ENCODE results near the gene TMCO2. TPM values are rescaled to one million over a fixed set of nuclear protein-coding genes. Genes with fewer than 3 reads are reported as not detected.

TMCO2 gene
- polyA plus RNA-seq, 4 donors, result not detected

DNA sequence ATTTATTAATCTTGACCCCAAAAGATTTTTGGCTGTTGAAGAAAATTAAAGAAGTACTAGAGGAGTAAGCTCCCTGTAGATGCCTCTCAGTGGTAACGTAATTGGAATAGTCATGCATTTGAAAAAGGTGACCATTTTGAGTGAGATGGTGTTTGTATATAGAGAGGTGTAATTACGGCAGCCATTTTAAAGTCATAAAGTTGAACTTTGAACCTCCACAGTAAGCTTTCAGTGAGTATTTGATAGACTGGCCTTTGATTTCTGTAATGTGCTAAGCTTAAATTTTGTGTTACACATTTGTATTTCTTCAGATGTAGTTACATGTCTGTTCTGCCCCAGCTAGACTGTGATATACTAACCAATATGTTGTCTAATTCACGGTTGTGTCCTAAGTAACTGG lies 21.5 kb upstream of the TMCO2 start:
- Histone ChIP-seq H3K36me3 (ENCODE audit: control insufficient read depth in 3 of 3, insufficient read depth in 2 of 3, low read depth in 1 of 3, low read length in 3 of 3) (peaks cover 0 to 28% (median 0%) of the 10 kb centered on the region in 3 donors), H3K4me1 (ENCODE audit: control insufficient read depth in 3 of 3, insufficient read depth in 2 of 3, low read depth in 1 of 3, low read length in 2 of 3) (peaks cover 0 to 5% (median 0%) of the 10 kb centered on the region in 3 donors), H3K27ac (ENCODE audit: low read depth in 1 of 3, low read length in 2 of 3) (peak overlapping the region in 1 of 3 donors; percentile 29), H3K27me3 (ENCODE audit: control insufficient read depth in 3 of 3, insufficient read depth in 3 of 3, low read length in 3 of 3) (no peaks in the 10 kb centered on the region), H3K4me3 (ENCODE audit: low read depth in 1 of 3, low read length in 3 of 3) (no peak overlapping the region), H3K9me3 (ENCODE audit: control insufficient read depth in 2 of 2, insufficient read depth in 1 of 2, low read depth in 1 of 2, low read length in 1 of 2) (no peaks in the 10 kb centered on the region)
- WGBS, 3 donors, result 32 to 60% (median 55%) methylated on average over 3 of the region's 3 CpGs
- DNase-seq (peak; percentile 74 to 78), FAIRE-seq (no peak)

GRCh38 chr1:40232444-40232843 lies 15.3 kb upstream of the TMCO2 start:
- 76 to 85% (median 82%) methylated on average over 4 of the region's 4 CpGs for WGBS, 3 donors
- no peaks in the 10 kb centered on the region for H3K4me1 ChIP-seq (ENCODE audit: control insufficient read depth in 3 of 3, insufficient read depth in 2 of 3, low read depth in 1 of 3, low read length in 2 of 3)
- H3K27ac ChIP-seq (ENCODE audit: low read depth in 1 of 3, low read length in 2 of 3), result no peak overlapping the region
- no peak for FAIRE-seq
- no peaks in the 10 kb centered on the region for H3K27me3 ChIP-seq (ENCODE audit: control insufficient read depth in 3 of 3, insufficient read depth in 3 of 3, low read length in 3 of 3)
- no peaks in the 10 kb centered on the region for H3K9me3 ChIP-seq (ENCODE audit: control insufficient read depth in 2 of 2, insufficient read depth in 1 of 2, low read depth in 1 of 2, low read length in 1 of 2)
- DNase-seq, result no peak
- peaks cover under 1 to 37% (median 14%) of the 10 kb centered on the region in 3 donors for H3K36me3 ChIP-seq (ENCODE audit: control insufficient read depth in 3 of 3, insufficient read depth in 2 of 3, low read depth in 1 of 3, low read length in 3 of 3)
- H3K4me3 ChIP-seq (ENCODE audit: low read depth in 1 of 3, low read length in 3 of 3), result no peak overlapping the region

- Histone ChIP-seq H3K27ac (ENCODE audit: low read depth in 1 of 3, low read length in 2 of 3) (no peak overlapping the region), H3K36me3 (ENCODE audit: control insufficient read depth in 3 of 3, insufficient read depth in 2 of 3, low read depth in 1 of 3, low read length in 3 of 3) (peaks cover 2 to 16% (median 5%) of the 10 kb centered on the region in 3 donors), H3K4me1 (ENCODE audit: control insufficient read depth in 3 of 3, insufficient read depth in 2 of 3, low read depth in 1 of 3, low read length in 2 of 3) (peaks cover 0 to 12% (median 0%) of the 10 kb centered on the region in 3 donors), H3K27me3 (ENCODE audit: control insufficient read depth in 3 of 3, insufficient read depth in 3 of 3, low read length in 3 of 3) (no peaks in the 10 kb centered on the region), H3K9me3 (ENCODE audit: control insufficient read depth in 2 of 2, insufficient read depth in 1 of 2, low read depth in 1 of 2, low read length in 1 of 2) (no peaks in the 10 kb centered on the region), H3K4me3 (ENCODE audit: low read depth in 1 of 3, low read length in 3 of 3) (no peak overlapping the region)
- WGBS, 3 donors, result 93 to 100% (median 95%) methylated on average over 1 of the region's 1 CpG
- DNase-seq, result no peak
- no peak for FAIRE-seq
Observed at GRCh38 chr1:40239626-40240025, 8.1 kb upstream of the TMCO2 start.

DNA sequence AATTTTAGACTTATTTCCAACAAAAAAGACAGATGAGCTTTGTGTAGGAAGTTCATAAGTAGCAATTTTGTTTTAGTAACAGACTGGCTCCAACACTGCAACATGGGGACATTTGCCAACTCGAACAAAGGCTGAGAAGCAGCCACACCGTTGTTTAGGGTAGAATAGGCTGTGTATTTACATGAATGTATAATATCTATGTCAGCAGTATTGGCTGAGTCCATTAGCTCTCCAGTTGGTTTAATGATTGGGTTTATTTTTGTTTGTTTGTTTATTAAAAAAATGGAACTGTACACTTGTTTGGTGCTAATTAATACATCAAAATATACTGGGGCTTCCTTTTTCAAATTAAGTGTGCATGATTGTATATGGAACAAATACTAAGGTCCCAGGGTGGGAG lies 7.3 kb upstream of the TMCO2 start:
- no peak for DNase-seq
- Histone ChIP-seq H3K27ac (ENCODE audit: low read depth in 1 of 3, low read length in 2 of 3) (no peak overlapping the region), H3K4me1 (ENCODE audit: control insufficient read depth in 3 of 3, insufficient read depth in 2 of 3, low read depth in 1 of 3, low read length in 2 of 3) (peaks cover 0 to 15% (median 0%) of the 10 kb centered on the region in 3 donors), H3K9me3 (ENCODE audit: control insufficient read depth in 2 of 2, insufficient read depth in 1 of 2, low read depth in 1 of 2, low read length in 1 of 2) (no peaks in the 10 kb centered on the region), H3K4me3 (ENCODE audit: low read depth in 1 of 3, low read length in 3 of 3) (no peak overlapping the region), H3K27me3 (ENCODE audit: control insufficient read depth in 3 of 3, insufficient read depth in 3 of 3, low read length in 3 of 3) (no peaks in the 10 kb centered on the region), H3K36me3 (ENCODE audit: control insufficient read depth in 3 of 3, insufficient read depth in 2 of 3, low read depth in 1 of 3, low read length in 3 of 3) (peaks cover 0 to 14% (median 5%) of the 10 kb centered on the region in 3 donors)
- no peak for FAIRE-seq
- WGBS, 3 donors, result 87 to 97% (median 87%) methylated on average over 2 of the region's 2 CpGs

GRCh38 chr1:40241362-40241761 lies 6.4 kb upstream of the TMCO2 start:
- DNase-seq (no peak), FAIRE-seq (no peak)
- Histone ChIP-seq H3K4me1 (ENCODE audit: control insufficient read depth in 3 of 3, insufficient read depth in 2 of 3, low read depth in 1 of 3, low read length in 2 of 3) (peaks cover 0 to 15% (median 0%) of the 10 kb centered on the region in 3 donors), H3K4me3 (ENCODE audit: low read depth in 1 of 3, low read length in 3 of 3) (no peak overlapping the region), H3K36me3 (ENCODE audit: control insufficient read depth in 3 of 3, insufficient read depth in 2 of 3, low read depth in 1 of 3, low read length in 3 of 3) (peaks cover 0 to 10% (median 5%) of the 10 kb centered on the region in 3 donors), H3K27me3 (ENCODE audit: control insufficient read depth in 3 of 3, insufficient read depth in 3 of 3, low read length in 3 of 3) (no peaks in the 10 kb centered on the region), H3K9me3 (ENCODE audit: control insufficient read depth in 2 of 2, insufficient read depth in 1 of 2, low read depth in 1 of 2, low read length in 1 of 2) (no peaks in the 10 kb centered on the region), H3K27ac (ENCODE audit: low read depth in 1 of 3, low read length in 2 of 3) (no peak overlapping the region)
- 83 to 86% (median 84%) methylated on average over 1 of the region's 1 CpG for WGBS, 3 donors

GRCh38 chr1:40243351-40243750 lies 4.4 kb upstream of the TMCO2 start:
- H3K36me3 ChIP-seq (ENCODE audit: control insufficient read depth in 3 of 3, insufficient read depth in 2 of 3, low read depth in 1 of 3, low read length in 3 of 3), result no peaks in the 10 kb centered on the region
- H3K9me3 ChIP-seq (ENCODE audit: control insufficient read depth in 2 of 2, insufficient read depth in 1 of 2, low read depth in 1 of 2, low read length in 1 of 2), result no peaks in the 10 kb centered on the region
- no peak for FAIRE-seq
- H3K27me3 ChIP-seq (ENCODE audit: control insufficient read depth in 3 of 3, insufficient read depth in 3 of 3, low read length in 3 of 3), result no peaks in the 10 kb centered on the region
- peaks cover 0 to 21% (median 0%) of the 10 kb centered on the region in 3 donors for H3K4me1 ChIP-seq (ENCODE audit: control insufficient read depth in 3 of 3, insufficient read depth in 2 of 3, low read depth in 1 of 3, low read length in 2 of 3)
- H3K27ac ChIP-seq (ENCODE audit: low read depth in 1 of 3, low read length in 2 of 3), result peak overlapping the region in 1 of 3 donors; percentile 47
- DNase-seq, result peak in 1 of 2 donors; percentile 41
- H3K4me3 ChIP-seq (ENCODE audit: low read depth in 1 of 3, low read length in 3 of 3), result no peak overlapping the region
- WGBS, 3 donors, result 34 to 56% (median 53%) methylated on average over 2 of the region's 2 CpGs

GRCh38 chr1:40244138-40244744 lies 3.5 kb upstream of the TMCO2 start:
- Histone ChIP-seq H3K27ac (ENCODE audit: low read depth in 1 of 3, low read length in 2 of 3) (no peak overlapping the region), H3K4me1 (ENCODE audit: control insufficient read depth in 3 of 3, insufficient read depth in 2 of 3, low read depth in 1 of 3, low read length in 2 of 3) (peaks cover 0 to 21% (median 0%) of the 10 kb centered on the region in 3 donors), H3K27me3 (ENCODE audit: control insufficient read depth in 3 of 3, insufficient read depth in 3 of 3, low read length in 3 of 3) (no peaks in the 10 kb centered on the region), H3K4me3 (ENCODE audit: low read depth in 1 of 3, low read length in 3 of 3) (no peak overlapping the region), H3K36me3 (ENCODE audit: control insufficient read depth in 3 of 3, insufficient read depth in 2 of 3, low read depth in 1 of 3, low read length in 3 of 3) (no peaks in the 10 kb centered on the region), H3K9me3 (ENCODE audit: control insufficient read depth in 2 of 2, insufficient read depth in 1 of 2, low read depth in 1 of 2, low read length in 1 of 2) (no peaks in the 10 kb centered on the region)
- DNase-seq (no peak), FAIRE-seq (no peak)
- 73 to 74% (median 74%) methylated on average over 4 of the region's 4 CpGs for WGBS, 3 donors

DNA sequence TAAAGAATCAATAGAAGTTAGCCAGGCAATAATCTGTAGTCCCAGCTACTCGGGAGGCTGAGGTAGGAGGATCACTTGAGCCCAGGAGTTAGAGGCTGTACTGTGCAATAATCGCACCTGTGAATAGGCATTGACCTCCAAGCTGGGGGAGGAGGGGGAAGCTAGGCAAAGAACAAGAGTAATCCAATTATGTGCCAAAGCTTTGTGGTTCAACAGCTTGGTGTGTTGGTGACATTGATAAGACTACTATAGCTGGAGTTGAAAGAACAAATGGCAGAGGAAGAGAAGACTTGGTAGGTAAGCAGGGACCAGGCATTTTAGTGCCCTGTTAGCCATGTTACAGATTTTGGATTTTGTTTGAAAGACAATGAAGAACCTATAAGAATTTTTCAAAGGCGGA lies 2.1 kb upstream of the TMCO2 start:
- H3K27me3 ChIP-seq (ENCODE audit: control insufficient read depth in 3 of 3, insufficient read depth in 3 of 3, low read length in 3 of 3), result no peaks in the 10 kb centered on the region
- 90 to 95% (median 92%) methylated on average over 3 of the region's 3 CpGs for WGBS, 3 donors
- no peaks in the 10 kb centered on the region for H3K36me3 ChIP-seq (ENCODE audit: control insufficient read depth in 3 of 3, insufficient read depth in 2 of 3, low read depth in 1 of 3, low read length in 3 of 3)
- DNase-seq, result no peak
- FAIRE-seq, result no peak
- no peak overlapping the region for H3K27ac ChIP-seq (ENCODE audit: low read depth in 1 of 3, low read length in 2 of 3)
- peaks cover 0 to 21% (median 0%) of the 10 kb centered on the region in 3 donors for H3K4me1 ChIP-seq (ENCODE audit: control insufficient read depth in 3 of 3, insufficient read depth in 2 of 3, low read depth in 1 of 3, low read length in 2 of 3)
- no peak overlapping the region for H3K4me3 ChIP-seq (ENCODE audit: low read depth in 1 of 3, low read length in 3 of 3)
- H3K9me3 ChIP-seq (ENCODE audit: control insufficient read depth in 2 of 2, insufficient read depth in 1 of 2, low read depth in 1 of 2, low read length in 1 of 2), result no peaks in the 10 kb centered on the region

DNA sequence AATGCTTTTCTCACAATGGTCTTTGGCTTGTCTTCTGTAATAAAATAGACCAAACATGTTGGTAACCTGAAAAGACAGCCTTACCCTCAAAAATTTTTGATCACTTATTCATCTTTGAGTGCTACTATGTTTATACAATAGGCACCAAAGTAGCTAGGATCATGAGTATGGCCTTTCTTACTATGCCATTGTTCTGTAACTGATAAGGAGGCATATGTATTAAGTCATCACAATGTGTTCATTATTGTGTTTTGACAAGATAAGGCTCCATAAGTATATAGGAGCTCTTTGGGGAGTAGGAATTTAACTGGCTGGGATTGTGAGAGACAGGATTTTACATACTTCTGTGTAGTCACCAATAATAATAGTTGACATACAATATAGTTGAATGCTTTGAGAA lies 675 bp downstream of the TMCO2 start:
- peaks cover 0 to 15% (median 0%) of the 10 kb centered on the region in 3 donors for H3K4me1 ChIP-seq (ENCODE audit: control insufficient read depth in 3 of 3, insufficient read depth in 2 of 3, low read depth in 1 of 3, low read length in 2 of 3)
- no peak for DNase-seq
- no peak overlapping the region for H3K27ac ChIP-seq (ENCODE audit: low read depth in 1 of 3, low read length in 2 of 3)
- H3K4me3 ChIP-seq (ENCODE audit: low read depth in 1 of 3, low read length in 3 of 3), result no peak overlapping the region
- H3K36me3 ChIP-seq (ENCODE audit: control insufficient read depth in 3 of 3, insufficient read depth in 2 of 3, low read depth in 1 of 3, low read length in 3 of 3), result no peaks in the 10 kb centered on the region
- no peaks in the 10 kb centered on the region for H3K27me3 ChIP-seq (ENCODE audit: control insufficient read depth in 3 of 3, insufficient read depth in 3 of 3, low read length in 3 of 3)
- no peak for FAIRE-seq
- H3K9me3 ChIP-seq (ENCODE audit: control insufficient read depth in 2 of 2, insufficient read depth in 1 of 2, low read depth in 1 of 2, low read length in 1 of 2), result no peaks in the 10 kb centered on the region

Data from small intestine (tissue), 7 donors.